22Rv1 (cell line): ENCODE measurements around the gene NDFIP2.

Source experiments
- H3K27ac ChIP-seq: fragments of 450-650 bp; 2 replicates; pipeline ENCODE4 v1.5.1; 2017
- ZFX ChIP-seq: fragments of 450-650 bp; IDR thresholded peaks from 2 replicates; pipeline ENCODE4 v1.6.1; 2017; ENCODE audit warnings: antibody characterized with exemption, borderline replicate concordance
- TF ChIP-seq, protein P1 (sequence below): fragments of 450-650 bp; IDR thresholded peaks from 2 replicates; pipeline ENCODE4 v1.5.1; 2017; ENCODE audit warnings: mild to moderate bottlenecking

The NDFIP2 gene

DNA sequence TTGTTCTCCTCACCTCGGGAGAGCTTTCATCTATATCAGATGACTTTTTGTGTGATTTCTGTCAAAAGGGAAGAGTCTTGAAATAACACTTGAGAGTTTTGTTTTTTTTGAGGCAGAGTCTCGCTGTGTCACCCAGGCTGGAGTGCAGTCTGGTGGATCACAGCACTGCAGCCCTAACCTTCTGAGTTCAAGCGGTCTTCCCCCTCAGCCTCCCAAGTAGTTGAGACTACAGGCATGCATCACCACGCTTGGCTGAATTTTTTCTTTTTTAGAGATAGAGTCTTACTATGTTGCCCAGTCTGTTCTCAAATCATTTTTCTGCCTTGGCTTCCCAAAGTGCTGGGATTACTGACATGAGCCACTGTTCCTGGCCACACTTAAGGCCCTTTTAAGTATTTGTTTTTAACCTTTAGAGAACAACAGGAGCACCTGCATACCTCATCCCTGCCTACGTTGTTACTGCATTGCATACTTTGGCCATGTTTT, 11.4 kb downstream of the NDFIP2 start:
- no peak overlapping the region for H3K27ac ChIP-seq
- TF ChIP-seq, protein P1, sequence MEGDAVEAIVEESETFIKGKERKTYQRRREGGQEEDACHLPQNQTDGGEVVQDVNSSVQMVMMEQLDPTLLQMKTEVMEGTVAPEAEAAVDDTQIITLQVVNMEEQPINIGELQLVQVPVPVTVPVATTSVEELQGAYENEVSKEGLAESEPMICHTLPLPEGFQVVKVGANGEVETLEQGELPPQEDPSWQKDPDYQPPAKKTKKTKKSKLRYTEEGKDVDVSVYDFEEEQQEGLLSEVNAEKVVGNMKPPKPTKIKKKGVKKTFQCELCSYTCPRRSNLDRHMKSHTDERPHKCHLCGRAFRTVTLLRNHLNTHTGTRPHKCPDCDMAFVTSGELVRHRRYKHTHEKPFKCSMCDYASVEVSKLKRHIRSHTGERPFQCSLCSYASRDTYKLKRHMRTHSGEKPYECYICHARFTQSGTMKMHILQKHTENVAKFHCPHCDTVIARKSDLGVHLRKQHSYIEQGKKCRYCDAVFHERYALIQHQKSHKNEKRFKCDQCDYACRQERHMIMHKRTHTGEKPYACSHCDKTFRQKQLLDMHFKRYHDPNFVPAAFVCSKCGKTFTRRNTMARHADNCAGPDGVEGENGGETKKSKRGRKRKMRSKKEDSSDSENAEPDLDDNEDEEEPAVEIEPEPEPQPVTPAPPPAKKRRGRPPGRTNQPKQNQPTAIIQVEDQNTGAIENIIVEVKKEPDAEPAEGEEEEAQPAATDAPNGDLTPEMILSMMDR, result no peak
- no peak for TF ChIP-seq ZFX

DNA sequence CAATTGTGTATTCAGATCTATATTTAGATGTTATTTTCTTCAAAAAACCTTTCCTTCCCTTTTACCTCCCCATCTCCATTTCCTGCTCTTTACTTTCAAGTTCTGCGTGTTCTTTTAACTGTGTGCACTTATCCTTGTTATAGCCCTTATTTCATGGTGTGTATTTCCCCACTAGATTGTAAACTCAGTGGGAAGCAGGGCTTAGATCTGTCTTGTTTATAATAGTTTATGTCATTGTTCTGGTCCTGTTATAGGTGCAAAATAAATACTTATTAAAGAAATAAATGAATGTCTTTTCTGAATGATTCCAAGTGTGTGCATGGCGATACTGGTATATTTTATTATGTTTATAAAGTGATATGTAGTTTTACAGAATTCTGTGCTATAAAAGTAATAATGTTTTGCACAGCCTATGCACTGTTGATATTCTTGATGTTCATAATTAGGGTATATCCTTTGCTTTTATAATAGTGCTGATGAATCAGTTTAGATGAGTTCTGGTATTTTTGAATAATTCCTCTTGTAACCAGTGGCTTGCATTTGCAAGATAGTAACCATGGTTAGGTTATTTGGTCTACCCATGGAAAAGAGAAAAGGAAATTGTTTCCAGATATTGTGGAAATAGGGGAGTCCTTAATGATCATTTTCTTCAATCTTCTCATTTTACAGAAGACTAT, 12.1 kb downstream of the NDFIP2 start:
- no peak overlapping the region for H3K27ac ChIP-seq
- TF ChIP-seq ZFX, result no peak
- TF ChIP-seq, protein P1, result no peak

DNA sequence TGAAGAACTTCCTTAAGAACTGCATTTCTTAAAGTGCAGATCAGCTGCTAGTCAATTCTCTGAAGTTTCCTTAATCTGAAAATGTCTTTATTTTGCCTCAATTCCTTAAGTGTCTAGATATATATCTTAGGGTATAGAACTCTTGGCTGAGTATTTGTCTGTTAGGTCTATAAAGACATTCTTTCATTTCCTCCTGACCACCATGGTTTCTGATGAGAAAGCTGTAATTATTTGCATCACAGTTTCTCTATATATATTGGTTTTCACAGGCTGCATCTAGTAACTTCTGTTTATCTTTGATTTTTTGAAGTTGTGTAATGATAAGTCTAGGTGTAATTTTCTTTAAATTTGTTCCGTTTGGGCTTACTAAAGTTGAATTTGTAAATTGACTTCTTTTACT, 15.2 kb downstream of the NDFIP2 start:
- TF ChIP-seq ZFX, result no peak
- TF ChIP-seq, protein P1, result no peak
- no peak overlapping the region for H3K27ac ChIP-seq

DNA sequence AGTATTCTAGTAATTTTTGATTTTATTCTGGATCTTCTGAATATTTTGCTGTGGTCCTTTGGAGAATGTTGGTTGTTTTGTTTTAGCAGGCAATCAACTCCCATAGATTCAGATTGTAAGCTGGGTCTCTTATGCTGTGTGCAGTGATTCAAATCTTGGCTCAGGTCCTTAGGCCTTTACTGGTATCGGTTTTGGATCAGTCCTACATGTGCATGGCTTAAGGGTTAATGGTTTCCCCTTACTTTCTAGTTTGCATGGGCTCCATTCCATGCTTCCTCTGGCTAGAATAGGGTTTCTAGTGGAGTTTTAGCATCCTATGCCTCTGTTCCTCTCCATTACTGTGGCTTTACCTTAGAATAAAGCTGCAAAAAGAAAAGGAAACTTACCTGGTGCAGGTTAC, 16.1 kb downstream of the NDFIP2 start:
- no peak overlapping the region for H3K27ac ChIP-seq
- TF ChIP-seq ZFX, result no peak
- TF ChIP-seq, protein P1, result no peak

DNA sequence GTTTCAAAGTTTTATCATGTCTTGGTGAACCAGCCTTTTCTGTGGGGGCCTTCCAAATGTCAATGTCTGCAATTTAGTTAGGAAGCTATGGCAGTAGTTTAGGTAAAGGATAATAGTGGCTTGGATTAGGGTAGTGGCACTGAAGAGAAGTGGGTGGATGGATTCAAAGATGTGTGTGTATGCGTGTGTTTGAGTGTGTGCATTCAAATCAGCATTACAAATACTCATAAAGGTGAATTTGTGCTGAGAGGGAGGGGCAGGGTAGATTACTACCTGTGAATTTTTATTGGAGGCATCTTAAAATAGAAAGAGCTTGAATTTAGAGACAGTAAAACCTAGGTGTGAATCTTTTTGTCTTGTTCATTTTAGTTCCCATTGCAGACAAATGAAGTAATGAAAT, 16.9 kb downstream of the NDFIP2 start:
- H3K27ac ChIP-seq, result no peak overlapping the region
- no peak for TF ChIP-seq ZFX
- TF ChIP-seq, protein P1, result no peak

DNA sequence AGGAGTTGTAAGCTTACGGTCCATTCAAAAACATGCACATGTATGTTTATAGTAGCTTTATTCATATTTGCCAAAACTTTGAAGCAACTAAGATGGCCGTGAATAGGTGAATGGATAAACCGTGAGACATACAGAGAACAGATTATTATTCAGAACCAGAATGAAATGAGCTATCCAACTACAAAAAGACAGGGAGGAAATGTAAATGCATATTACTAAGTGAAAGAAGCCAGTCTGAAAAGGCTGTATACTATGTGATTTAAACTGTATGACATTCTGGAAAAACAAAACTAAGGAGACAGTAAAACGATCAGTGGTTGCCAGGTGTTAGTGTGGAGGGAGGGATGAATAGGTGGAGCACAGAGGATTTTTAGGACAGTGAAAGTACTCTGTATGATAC, 19.9 kb downstream of the NDFIP2 start:
- H3K27ac ChIP-seq, result no peak overlapping the region
- no peak for TF ChIP-seq ZFX
- TF ChIP-seq, protein P1, result no peak

DNA sequence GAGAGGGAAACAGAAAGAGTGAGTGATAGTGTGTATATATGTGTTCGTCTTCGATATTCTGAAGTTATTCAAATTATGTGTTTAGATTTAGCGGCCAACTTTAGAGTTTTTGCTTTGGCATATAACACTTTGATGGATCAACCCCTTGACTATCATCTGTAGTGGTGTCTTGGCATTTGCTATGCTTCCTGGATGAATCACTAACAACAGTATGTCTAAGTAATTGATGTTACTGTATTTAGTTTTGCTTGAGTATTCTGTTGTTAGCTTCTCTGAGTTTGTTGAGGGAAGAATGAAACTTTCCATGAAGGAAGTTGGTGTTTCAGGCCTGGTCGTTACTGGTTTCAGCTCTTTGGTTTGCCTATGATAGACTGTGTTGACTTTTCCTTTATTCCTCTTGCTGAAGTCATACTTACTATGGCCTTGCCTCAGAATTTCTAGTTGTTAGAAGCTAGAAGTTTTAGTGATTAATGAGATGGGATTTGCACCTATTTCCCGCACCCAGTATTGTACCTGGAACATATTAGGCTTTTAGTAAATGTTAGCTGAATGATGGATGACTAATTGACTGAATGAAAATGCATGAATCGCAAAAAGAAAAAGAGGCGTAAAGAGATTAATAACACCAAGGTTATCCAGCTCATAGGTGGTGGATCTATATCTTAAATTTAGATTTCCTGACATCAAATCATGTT, 20.7 kb downstream of the NDFIP2 start:
- no peak for TF ChIP-seq ZFX
- TF ChIP-seq, protein P1, result no peak
- no peak overlapping the region for H3K27ac ChIP-seq
